ENCODE measurements around the gene RAD51B.

The RAD51B gene

DNA sequence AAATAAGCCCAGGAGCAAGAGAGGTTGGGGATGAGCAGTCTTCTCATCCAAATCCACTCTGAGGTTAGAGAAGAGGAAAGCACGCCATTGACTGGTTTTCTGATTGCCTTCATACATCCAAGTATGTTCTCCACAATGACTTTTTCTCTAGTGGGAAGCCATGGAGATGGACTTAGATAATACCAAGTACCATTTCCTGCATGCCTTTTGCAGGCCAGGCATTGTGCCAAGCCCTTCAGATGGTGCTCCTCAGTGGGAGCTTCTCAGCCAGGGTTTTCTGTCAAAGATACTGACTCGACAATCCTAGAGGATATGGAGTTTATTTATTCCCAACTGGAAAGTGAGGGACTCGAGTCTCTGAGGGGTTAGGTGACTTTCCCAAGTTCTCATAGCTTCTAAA lies 755.3 kb downstream of the RAD51B start (continued):
- TF ChIP-seq ZNF561 (tag by site-specific recombination; IDR thresholded peaks at IDR 0.05; ENCODE audit: borderline replicate concordance) (no peak), KLF7 (tag by site-specific recombination; IDR thresholded peaks at IDR 0.05; ENCODE audit: borderline replicate concordance) (no peak)

DNA sequence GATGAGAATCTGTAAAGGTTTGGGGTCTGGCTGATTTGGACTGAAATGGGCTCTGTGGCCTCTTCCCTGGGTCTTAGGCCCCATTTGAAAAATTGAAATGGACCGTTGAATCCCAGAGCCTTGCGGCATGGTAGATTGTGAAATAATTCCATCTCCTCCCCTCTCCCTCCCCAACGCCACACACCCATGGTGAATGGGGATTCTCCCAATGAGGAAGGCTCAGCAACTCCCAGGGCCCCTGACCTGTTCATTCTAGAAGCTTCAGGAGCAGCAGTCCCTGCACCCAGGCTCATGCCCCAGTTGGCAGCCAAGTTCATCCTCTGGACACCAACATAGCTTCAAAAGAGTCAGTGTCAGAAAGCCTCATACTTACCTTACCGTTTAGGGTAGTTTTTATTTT lies 755.8 kb downstream of the RAD51B start:
- ChIA-PET CTCF (interaction anchor here (0.6 kb wide), 2 partner anchors 75 to 336 kb away, joined by 3 to 4 read pairs; no protein-coding TSS in a partner anchor), POLR2A (no interaction called here)
- TF ChIP-seq OSR2 (tag by site-specific recombination; IDR thresholded peaks at IDR 0.05) (no peak), ZNF747 (tag by site-specific recombination; IDR thresholded peaks at IDR 0.05) (no peak), ZNF394 (tag by site-specific recombination; IDR thresholded peaks at IDR 0.05; ENCODE audit: borderline replicate concordance) (no peak)
- TF ChIP-seq, protein P1, sequence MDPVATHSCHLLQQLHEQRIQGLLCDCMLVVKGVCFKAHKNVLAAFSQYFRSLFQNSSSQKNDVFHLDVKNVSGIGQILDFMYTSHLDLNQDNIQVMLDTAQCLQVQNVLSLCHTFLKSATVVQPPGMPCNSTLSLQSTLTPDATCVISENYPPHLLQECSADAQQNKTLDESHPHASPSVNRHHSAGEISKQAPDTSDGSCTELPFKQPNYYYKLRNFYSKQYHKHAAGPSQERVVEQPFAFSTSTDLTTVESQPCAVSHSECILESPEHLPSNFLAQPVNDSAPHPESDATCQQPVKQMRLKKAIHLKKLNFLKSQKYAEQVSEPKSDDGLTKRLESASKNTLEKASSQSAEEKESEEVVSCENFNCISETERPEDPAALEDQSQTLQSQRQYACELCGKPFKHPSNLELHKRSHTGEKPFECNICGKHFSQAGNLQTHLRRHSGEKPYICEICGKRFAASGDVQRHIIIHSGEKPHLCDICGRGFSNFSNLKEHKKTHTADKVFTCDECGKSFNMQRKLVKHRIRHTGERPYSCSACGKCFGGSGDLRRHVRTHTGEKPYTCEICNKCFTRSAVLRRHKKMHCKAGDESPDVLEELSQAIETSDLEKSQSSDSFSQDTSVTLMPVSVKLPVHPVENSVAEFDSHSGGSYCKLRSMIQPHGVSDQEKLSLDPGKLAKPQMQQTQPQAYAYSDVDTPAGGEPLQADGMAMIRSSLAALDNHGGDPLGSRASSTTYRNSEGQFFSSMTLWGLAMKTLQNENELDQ (tag by site-specific recombination; IDR thresholded peaks at IDR 0.05; ENCODE audit: low read depth), result no peak
- Histone ChIP-seq H3K9me3 (ENCODE audit: control insufficient read depth, insufficient read depth, low read depth, low read length) (no peaks in the 10 kb centered on the region), H3K4me3 (ENCODE audit: low read depth, low read length) (no peak overlapping the region), H3K36me3 (ENCODE audit: control insufficient read depth in 2 of 2, insufficient read depth in 1 of 2, low read length in 2 of 2) (no peaks in the 10 kb centered on the region), H3K4me1 (ENCODE audit: control insufficient read depth, insufficient read depth, low read length) (no peaks in the 10 kb centered on the region), H3K27ac (ENCODE audit: extremely low read depth, low read depth, low read length) (no peak overlapping the region)

DNA sequence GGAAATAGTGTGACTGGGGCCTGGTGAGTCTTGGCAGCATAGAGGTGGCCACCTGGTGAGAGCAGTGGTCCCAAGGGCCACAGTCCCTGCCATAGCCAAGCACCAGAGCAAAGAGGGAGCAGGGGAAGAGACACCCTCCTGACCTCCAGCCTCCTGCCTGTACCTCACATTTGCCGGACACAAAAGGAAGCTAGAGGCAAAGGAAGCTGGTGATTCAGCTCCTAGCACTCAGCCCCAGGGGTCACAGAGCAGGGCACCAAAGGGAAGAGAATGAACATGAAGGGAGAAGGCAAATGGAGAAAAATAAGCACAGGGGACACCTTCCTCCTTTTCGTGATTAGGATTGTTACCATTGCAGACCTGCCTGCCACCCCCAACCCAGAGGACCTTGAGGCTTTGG lies 756.5 kb downstream of the RAD51B start:
- no peaks in the 10 kb centered on the region for H3K9me3 ChIP-seq (ENCODE audit: control insufficient read depth, insufficient read depth, low read depth, low read length)

DNA sequence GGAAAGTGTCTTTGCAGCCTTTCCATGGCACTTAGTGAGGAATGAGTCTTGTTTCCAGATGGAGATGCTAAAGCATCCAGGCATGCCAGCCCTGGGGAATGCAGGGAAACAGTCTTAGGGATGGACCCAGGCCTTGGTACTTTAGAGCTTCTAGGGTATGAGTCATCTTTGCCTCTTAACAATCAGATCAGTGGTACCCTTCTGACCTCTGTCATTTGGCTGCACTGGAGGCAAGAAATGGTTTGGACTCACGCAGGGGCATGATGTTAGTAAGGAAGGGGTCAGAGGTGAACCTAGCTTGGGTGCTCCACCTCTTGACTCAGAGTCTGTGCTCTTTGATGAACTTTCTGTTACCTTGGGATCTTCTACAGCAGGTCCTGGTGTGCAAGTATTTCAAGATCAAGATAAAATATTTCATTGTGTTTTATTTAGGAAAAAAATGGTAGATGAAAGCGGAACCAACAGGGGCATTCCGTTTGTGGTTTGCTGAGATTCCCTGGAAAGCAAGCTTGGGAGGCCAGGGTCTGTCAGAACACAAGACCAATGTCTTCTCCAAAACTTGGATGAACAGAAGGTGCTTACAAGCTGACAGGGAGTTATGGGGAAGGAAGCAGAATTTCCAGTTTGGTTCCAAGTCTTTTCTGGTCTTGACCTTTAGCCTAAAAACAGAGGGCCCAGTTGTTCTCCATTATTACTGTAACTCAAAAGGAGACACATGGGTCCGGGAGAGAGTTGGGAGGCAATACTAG lies 757.1 kb downstream of the RAD51B start:
- TF ChIP-seq BCL11A (tag by site-specific recombination; IDR thresholded peaks at IDR 0.05; ENCODE audit: low read depth) (no peak), ZNF785 (tag by site-specific recombination; IDR thresholded peaks at IDR 0.05) (no peak), ZNF211 (tag by site-specific recombination; IDR thresholded peaks at IDR 0.05; ENCODE audit: low read depth) (no peak), ZNF133 (tag by site-specific recombination; IDR thresholded peaks at IDR 0.05) (no peak), ZNF214 (tag by site-specific recombination; IDR thresholded peaks at IDR 0.05; ENCODE audit: borderline replicate concordance) (no peak), ZBTB1 (tag by site-specific recombination; IDR thresholded peaks at IDR 0.05) (no peak), KLF16 (tag by site-specific recombination; IDR thresholded peaks at IDR 0.05) (no peak)
- TF ChIP-seq, protein P2, sequence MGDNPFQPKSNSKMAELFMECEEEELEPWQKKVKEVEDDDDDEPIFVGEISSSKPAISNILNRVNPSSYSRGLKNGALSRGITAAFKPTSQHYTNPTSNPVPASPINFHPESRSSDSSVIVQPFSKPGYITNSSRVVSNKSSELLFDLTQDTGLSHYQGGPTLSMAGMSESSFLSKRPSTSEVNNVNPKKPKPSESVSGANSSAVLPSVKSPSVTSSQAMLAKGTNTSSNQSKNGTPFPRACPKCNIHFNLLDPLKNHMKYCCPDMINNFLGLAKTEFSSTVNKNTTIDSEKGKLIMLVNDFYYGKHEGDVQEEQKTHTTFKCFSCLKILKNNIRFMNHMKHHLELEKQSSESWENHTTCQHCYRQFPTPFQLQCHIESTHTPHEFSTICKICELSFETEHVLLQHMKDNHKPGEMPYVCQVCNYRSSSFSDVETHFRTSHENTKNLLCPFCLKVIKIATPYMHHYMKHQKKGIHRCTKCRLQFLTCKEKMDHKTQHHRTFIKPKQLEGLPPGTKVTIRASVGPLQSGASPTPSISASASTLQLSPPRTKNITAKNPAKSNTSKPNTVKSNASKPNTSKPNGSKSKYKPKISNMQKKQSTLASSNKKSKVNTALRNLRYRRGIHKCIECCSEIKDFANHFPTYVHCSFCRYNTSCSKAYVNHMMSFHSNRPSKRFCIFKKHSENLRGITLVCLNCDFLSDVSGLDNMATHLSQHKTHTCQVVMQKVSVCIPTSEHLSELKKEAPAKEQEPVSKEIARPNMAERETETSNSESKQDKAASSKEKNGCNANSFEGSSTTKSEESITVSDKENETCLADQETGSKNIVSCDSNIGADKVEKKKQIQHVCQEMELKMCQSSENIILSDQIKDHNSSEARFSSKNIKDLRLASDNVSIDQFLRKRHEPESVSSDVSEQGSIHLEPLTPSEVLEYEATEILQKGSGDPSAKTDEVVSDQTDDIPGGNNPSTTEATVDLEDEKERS (tag by site-specific recombination; IDR thresholded peaks at IDR 0.05), result no peak
- TF ChIP-seq, protein P3, sequence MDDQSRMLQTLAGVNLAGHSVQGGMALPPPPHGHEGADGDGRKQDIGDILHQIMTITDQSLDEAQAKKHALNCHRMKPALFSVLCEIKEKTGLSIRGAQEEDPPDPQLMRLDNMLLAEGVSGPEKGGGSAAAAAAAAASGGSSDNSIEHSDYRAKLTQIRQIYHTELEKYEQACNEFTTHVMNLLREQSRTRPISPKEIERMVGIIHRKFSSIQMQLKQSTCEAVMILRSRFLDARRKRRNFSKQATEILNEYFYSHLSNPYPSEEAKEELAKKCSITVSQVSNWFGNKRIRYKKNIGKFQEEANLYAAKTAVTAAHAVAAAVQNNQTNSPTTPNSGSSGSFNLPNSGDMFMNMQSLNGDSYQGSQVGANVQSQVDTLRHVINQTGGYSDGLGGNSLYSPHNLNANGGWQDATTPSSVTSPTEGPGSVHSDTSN (CRISPR knock-in tag; IDR thresholded peaks at IDR 0.05), result no peak
- Histone ChIP-seq H3K36me3 (ENCODE audit: control insufficient read depth in 2 of 2, insufficient read depth in 1 of 2, low read length in 2 of 2) (no peaks in the 10 kb centered on the region), H3K4me1 (ENCODE audit: control insufficient read depth, insufficient read depth, low read length) (no peaks in the 10 kb centered on the region), H3K27ac (ENCODE audit: extremely low read depth, low read depth, low read length) (no peak overlapping the region), H3K4me3 (ENCODE audit: low read depth, low read length) (no peak overlapping the region), H3K9me3 (ENCODE audit: control insufficient read depth, insufficient read depth, low read depth, low read length) (no peaks in the 10 kb centered on the region)
- CTCF ChIA-PET, result interaction anchor here (0.6 kb wide), 1 partner anchor 240 kb away, joined by 6 read pairs; no protein-coding TSS in a partner anchor
- POLR2A ChIA-PET, result no interaction called here

More for the DNA sequence above, 756.5 kb downstream of the RAD51B start:
- H3K4me1 ChIP-seq (ENCODE audit: control insufficient read depth, insufficient read depth, low read length), result no peaks in the 10 kb centered on the region
- no peak overlapping the region for H3K4me3 ChIP-seq (ENCODE audit: low read depth, low read length)
- TF ChIP-seq, protein P4, sequence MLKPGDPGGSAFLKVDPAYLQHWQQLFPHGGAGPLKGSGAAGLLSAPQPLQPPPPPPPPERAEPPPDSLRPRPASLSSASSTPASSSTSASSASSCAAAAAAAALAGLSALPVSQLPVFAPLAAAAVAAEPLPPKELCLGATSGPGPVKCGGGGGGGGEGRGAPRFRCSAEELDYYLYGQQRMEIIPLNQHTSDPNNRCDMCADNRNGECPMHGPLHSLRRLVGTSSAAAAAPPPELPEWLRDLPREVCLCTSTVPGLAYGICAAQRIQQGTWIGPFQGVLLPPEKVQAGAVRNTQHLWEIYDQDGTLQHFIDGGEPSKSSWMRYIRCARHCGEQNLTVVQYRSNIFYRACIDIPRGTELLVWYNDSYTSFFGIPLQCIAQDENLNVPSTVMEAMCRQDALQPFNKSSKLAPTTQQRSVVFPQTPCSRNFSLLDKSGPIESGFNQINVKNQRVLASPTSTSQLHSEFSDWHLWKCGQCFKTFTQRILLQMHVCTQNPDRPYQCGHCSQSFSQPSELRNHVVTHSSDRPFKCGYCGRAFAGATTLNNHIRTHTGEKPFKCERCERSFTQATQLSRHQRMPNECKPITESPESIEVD (tag by site-specific recombination; IDR thresholded peaks at IDR 0.05), result no peak
- TF ChIP-seq ZNF394 (tag by site-specific recombination; IDR thresholded peaks at IDR 0.05; ENCODE audit: borderline replicate concordance), result no peak
- H3K27ac ChIP-seq (ENCODE audit: extremely low read depth, low read depth, low read length), result no peak overlapping the region
- no peaks in the 10 kb centered on the region for H3K36me3 ChIP-seq (ENCODE audit: control insufficient read depth in 2 of 2, insufficient read depth in 1 of 2, low read length in 2 of 2)
- POLR2A ChIA-PET, result no interaction called here
- CTCF ChIA-PET, result interaction anchor here (0.6 kb wide), 1 partner anchor 241 kb away, joined by 6 read pairs; no protein-coding TSS in a partner anchor

Measured in HEK293 (cell line).